PC-3 (cell line): ENCODE results near the gene BRWD1.

Source experiments
- CTCF ChIP-seq: fragments of 300-600 bp; sonication (generic); conservative IDR thresholded peaks from 2 replicates; pipeline ENCODE4 v1.5.1; 2017; ENCODE audit warnings: antibody characterized with exemption, low read depth, mild to moderate bottlenecking, low read length
- EZH2phosphoT487 ChIP-seq: fragments of 300-600 bp; sonication (generic); IDR thresholded peaks from 2 replicates; pipeline ENCODE4 v1.6.1; 2018; ENCODE audit warnings: mild to moderate bottlenecking, antibody characterized with exemption, low read length, borderline replicate concordance

DNA sequence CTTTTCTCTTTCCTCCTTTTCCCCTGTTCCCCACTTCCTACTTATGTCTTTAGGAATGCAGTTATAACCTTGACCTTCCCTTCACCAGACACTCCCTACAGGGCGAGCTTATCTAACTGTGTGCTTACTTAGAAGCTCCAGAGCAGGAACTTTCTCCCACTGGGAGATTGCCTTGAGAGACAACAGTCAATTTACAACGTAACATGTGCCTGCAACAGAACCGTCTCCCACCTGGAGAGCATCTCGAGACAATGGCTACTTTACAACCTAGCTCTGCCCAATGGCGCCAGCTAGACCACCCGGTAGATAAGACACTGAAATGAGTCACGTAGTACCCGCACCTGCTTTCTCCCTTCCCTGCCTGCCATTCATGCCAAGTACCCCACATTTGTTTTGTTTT lies 18.7 kb upstream of the BRWD1 start:
- TF ChIP-seq CTCF (no peak), EZH2phosphoT487 (no peak)
